Measurements from ENCODE around the gene SIGLEC8.
"Not testable (repeated sequence)": the region's sequence is repeated elsewhere in the genome, so short reads cannot be mapped to it uniquely, and the experiment has no call there.

GRCh38 chr19:51463976-51464581 is 5.8 kb upstream of the SIGLEC8 start:
- not testable (repeated sequence) for TF ChIP-seq CTCF (conservative IDR thresholded peaks at IDR 0.05; ENCODE audit: low read length); EZH2phosphoT487 (IDR thresholded peaks at IDR 0.05; ENCODE audit: borderline replicate concordance, low read depth, low read length)
